Right cardiac atrium (tissue), 5 donors: Measurements from ENCODE around the gene OXGR1. TPM values are rescaled to one million over a fixed set of nuclear protein-coding genes. Genes with fewer than 3 reads are reported as not detected.

ENCODE experiments used
- ATAC-seq, 2 donors: fragments of 200-7000 bp; cut with Tn5 transposase; one replicate each; pipeline versions ENCODE4 v1.8.0 to v1.9.1; 2020; ENCODE audit warnings: moderate library complexity in 2 of 2, mild to moderate bottlenecking in 1 of 2
- DNase-seq, 3 donors: peaks; one replicate each; pipeline ENCODE4 v3.0.0-alpha.2; 2020
- H3K27ac ChIP-seq: one replicate; pipeline ENCODE4 v1.5.1; 2013; ENCODE audit warnings: mild to moderate bottlenecking, low read length, control low read depth, moderate library complexity
- H3K27me3 ChIP-seq: one replicate; pipeline ENCODE4 v1.6.1; 2013; ENCODE audit not compliant: control insufficient read depth, insufficient read depth
- H3K4me1 ChIP-seq: one replicate; pipeline ENCODE4 v1.6.1; 2013; ENCODE audit warnings: low read length; ENCODE audit not compliant: control insufficient read depth, insufficient read depth
- H3K4me3 ChIP-seq: one replicate; pipeline ENCODE4 v1.5.1; 2013; ENCODE audit warnings: low read length, control low read depth
- H3K9me3 ChIP-seq: one replicate; pipeline ENCODE4 v1.6.1; 2013; ENCODE audit warnings: low read length; ENCODE audit not compliant: control insufficient read depth
- WGBS: extraction: QIAGEN DNeasy Blood & Tissue Kit; methylation state at CpG from one replicate; pipeline ENCODE4 v1.1.7; 2013; 5-methylcytosine and 5-hydroxymethylcytosine counted together
- intact Hi-C, 4 donors: fragments of 100-400 bp; cut with DNase I; formaldehyde crosslinking; loops; one replicate each; pipeline versions ENCODE4 v1.11.0 to v1.14.0; 2022 to 2023
- polyA plus RNA-seq: library from polyadenylated mRNA; stranded (reverse); fragments of 200-250 nt; gene quantifications from one replicate; pipeline ENCODE4 v1.2.3, GENCODE V29; 2013
- total RNA-seq, 4 donors: library from RNA; stranded (reverse); fragmentation: NEBNext Ultra II Directional; extraction: Animal tissue kit (Norgen Biotek cat#: 25700); gene quantifications; one replicate each; pipeline ENCODE4 v1.2.1, GENCODE V29; 2021
- donor health status: healthy with polysubstance abuse.
- donor health status: DM: no; HTN: yes; CAD: no.
- donor health status: DM: no; HTN: no; CAD: no.
- donor health status: DM: no; HTN: yes; CAD: no; lungs with severe emphysema.
- donor health status: DM: yes; HTN: yes; CAD: no.

The OXGR1 gene
- total and polyA plus RNA-seq, 5 donors, result 0.09 to 0.70 (median 0.33) TPM; not detected in 1

- WGBS, result 80% methylated on average over 3 of the region's 3 CpGs
- H3K4me3 ChIP-seq, result no peak overlapping the region
- H3K9me3 ChIP-seq, result no peaks in the 10 kb centered on the region
- no peak for DNase-seq
- H3K27me3 ChIP-seq, result no peaks in the 10 kb centered on the region
- intact Hi-C loops, result no loop called here
- H3K27ac ChIP-seq, result no peak overlapping the region
- H3K4me1 ChIP-seq, result no peaks in the 10 kb centered on the region
- ATAC-seq, result no peak
Observed at GRCh38 chr13:96960379-96960778, 33.9 kb downstream of the OXGR1 start.

GRCh38 chr13:96958286-96958891 is 35.9 kb downstream of the OXGR1 start:
- H3K4me1 ChIP-seq, result no peaks in the 10 kb centered on the region
- 51% methylated on average over 5 of the region's 5 CpGs for WGBS
- ATAC-seq, result no peak
- DNase-seq, result no peak
- no peak overlapping the region for H3K4me3 ChIP-seq
- intact Hi-C loops, result loop anchor here in 2 of 4 donors (10.0 kb wide), 1 partner anchor 934 kb away; no protein-coding TSS in a partner anchor
- H3K27me3 ChIP-seq, result no peaks in the 10 kb centered on the region
- no peaks in the 10 kb centered on the region for H3K9me3 ChIP-seq
- no peak overlapping the region for H3K27ac ChIP-seq

- ATAC-seq, result no peak
- intact Hi-C loops, result loop anchor here in 2 of 4 donors (10.0 kb wide), 1 partner anchor 928 kb away; no protein-coding TSS in a partner anchor
- Histone ChIP-seq H3K27ac (no peak overlapping the region), H3K4me1 (no peaks in the 10 kb centered on the region), H3K9me3 (no peaks in the 10 kb centered on the region), H3K27me3 (no peaks in the 10 kb centered on the region), H3K4me3 (no peak overlapping the region)
- DNase-seq, result no peak
Observed at GRCh38 chr13:96952595-96952994, 41.7 kb downstream of the OXGR1 start.

- H3K9me3 ChIP-seq, result no peaks in the 10 kb centered on the region
Observed at GRCh38 chr13:96948127-96948526, 46.1 kb downstream of the OXGR1 start.

GRCh38 chr13:96947343-96947910 is 46.8 kb downstream of the OXGR1 start:
- no peak for ATAC-seq
- intact Hi-C loops, result no loop called here
- no peak overlapping the region for H3K4me3 ChIP-seq
- peak in 2 of 3 donors; percentile 35 to 45 for DNase-seq
- no peaks in the 10 kb centered on the region for H3K27me3 ChIP-seq
- H3K27ac ChIP-seq, result no peak overlapping the region
- no peaks in the 10 kb centered on the region for H3K4me1 ChIP-seq
- WGBS, result 89% methylated on average over 27 of the region's 27 CpGs
- no peaks in the 10 kb centered on the region for H3K9me3 ChIP-seq

More at GRCh38 chr13:96948127-96948526, 46.1 kb downstream of the OXGR1 start:
- intact Hi-C loops, result no loop called here
- WGBS, result 93% methylated on average over 11 of the region's 11 CpGs
- H3K4me1 ChIP-seq, result no peaks in the 10 kb centered on the region
- no peak overlapping the region for H3K27ac ChIP-seq
- H3K4me3 ChIP-seq, result no peak overlapping the region
- no peaks in the 10 kb centered on the region for H3K27me3 ChIP-seq
- ATAC-seq, result no peak
- no peak for DNase-seq

GRCh38 chr13:96946709-96947311 is 47.5 kb downstream of the OXGR1 start:
- H3K4me3 ChIP-seq, result no peak overlapping the region
- no peak overlapping the region for H3K27ac ChIP-seq
- no peaks in the 10 kb centered on the region for H3K4me1 ChIP-seq
- DNase-seq (peak in 1 of 3 donors; percentile 10), ATAC-seq (peak; percentile 16 to 22)
- no peaks in the 10 kb centered on the region for H3K9me3 ChIP-seq
- no peaks in the 10 kb centered on the region for H3K27me3 ChIP-seq
- intact Hi-C loops, result no loop called here
- WGBS, result 31% methylated on average over 10 of the region's 10 CpGs

GRCh38 chr13:96940961-96941360 is 53.3 kb downstream of the OXGR1 start:
- WGBS, result 84% methylated on average over 1 of the region's 1 CpG
- H3K27me3 ChIP-seq, result no peaks in the 10 kb centered on the region
- no peaks in the 10 kb centered on the region for H3K9me3 ChIP-seq
- intact Hi-C loops, result no loop called here
- H3K4me1 ChIP-seq, result no peaks in the 10 kb centered on the region
- no peak overlapping the region for H3K4me3 ChIP-seq
- H3K27ac ChIP-seq, result no peak overlapping the region
- ATAC-seq (no peak), DNase-seq (no peak)

- WGBS, result 71% methylated on average over 3 of the region's 3 CpGs
- intact Hi-C loops, result no loop called here
Observed at GRCh38 chr13:96935901-96936300, 58.4 kb downstream of the OXGR1 start.

More at GRCh38 chr13:96935901-96936300, 58.4 kb downstream of the OXGR1 start:
- DNase-seq, result no peak
- Histone ChIP-seq H3K9me3 (no peaks in the 10 kb centered on the region), H3K4me3 (no peak overlapping the region), H3K27ac (no peak overlapping the region), H3K27me3 (no peaks in the 10 kb centered on the region), H3K4me1 (no peaks in the 10 kb centered on the region)
- no peak for ATAC-seq

Other genes starting within 250 kb of the OXGR1 start
- gene MBNL2, start 227.9 kb upstream of the OXGR1 start, total RNA-seq, result 10 to 100 TPM; 71.8 to 89.6 (median 76.2) TPM
- gene MBNL2, start 227.9 kb upstream of the OXGR1 start, polyA plus RNA-seq, result 23.2 TPM